ENCODE results near the gene PRSS27.

PRSS27 gene

GRCh38 chr16:2724088-2724676 is 4.2 kb upstream of the PRSS27 start:
- TF ChIP-seq GATA3 (IDR thresholded peaks at IDR 0.05; ENCODE audit: low read depth, low read length) (no peak), GATA2 (IDR thresholded peaks at IDR 0.05; ENCODE audit: low read depth, low read length) (no peak)

GRCh38 chr16:2720719-2721633 is 952 bp upstream of the PRSS27 start:
- no peak for TF ChIP-seq GATA2 (IDR thresholded peaks at IDR 0.05; ENCODE audit: low read depth, low read length)
- no peak for TF ChIP-seq GATA3 (IDR thresholded peaks at IDR 0.05; ENCODE audit: low read depth, low read length)

- no peak for TF ChIP-seq GATA2 (IDR thresholded peaks at IDR 0.05; ENCODE audit: low read depth, low read length)
- TF ChIP-seq GATA3 (IDR thresholded peaks at IDR 0.05; ENCODE audit: low read depth, low read length) = no peak
These were observed 528 bp downstream of the PRSS27 start for GRCh38 chr16:2719328-2720063.

GRCh38 chr16:2717383-2718263 is 2.4 kb downstream of the PRSS27 start:
- TF ChIP-seq GATA2 (IDR thresholded peaks at IDR 0.05; ENCODE audit: low read depth, low read length) (no peak), GATA3 (IDR thresholded peaks at IDR 0.05; ENCODE audit: low read depth, low read length) (no peak)

GRCh38 chr16:2716948-2717347 is 3.1 kb downstream of the PRSS27 start:
- no peak for TF ChIP-seq GATA2 (IDR thresholded peaks at IDR 0.05; ENCODE audit: low read depth, low read length)
- TF ChIP-seq GATA3 (IDR thresholded peaks at IDR 0.05; ENCODE audit: low read depth, low read length) = no peak

- no peak for TF ChIP-seq GATA3 (IDR thresholded peaks at IDR 0.05; ENCODE audit: low read depth, low read length)
- no peak for TF ChIP-seq GATA2 (IDR thresholded peaks at IDR 0.05; ENCODE audit: low read depth, low read length)
These were observed 3.8 kb downstream of the PRSS27 start for GRCh38 chr16:2715966-2716885.

GRCh38 chr16:2715519-2715918 is 4.5 kb downstream of the PRSS27 start:
- no peak for TF ChIP-seq GATA3 (IDR thresholded peaks at IDR 0.05; ENCODE audit: low read depth, low read length)

- TF ChIP-seq GATA3 (IDR thresholded peaks at IDR 0.05; ENCODE audit: low read depth, low read length) = no peak
- no peak for TF ChIP-seq GATA2 (IDR thresholded peaks at IDR 0.05; ENCODE audit: low read depth, low read length)
These were observed 5.0 kb downstream of the PRSS27 start for GRCh38 chr16:2715064-2715463.

- TF ChIP-seq GATA3 (IDR thresholded peaks at IDR 0.05; ENCODE audit: low read depth, low read length) = no peak
- no peak for TF ChIP-seq GATA2 (IDR thresholded peaks at IDR 0.05; ENCODE audit: low read depth, low read length)
These were observed 5.8 kb downstream of the PRSS27 start for GRCh38 chr16:2713985-2714774.

- TF ChIP-seq GATA3 (IDR thresholded peaks at IDR 0.05; ENCODE audit: low read depth, low read length) (no peak), GATA2 (IDR thresholded peaks at IDR 0.05; ENCODE audit: low read depth, low read length) (no peak)
These were observed 6.5 kb downstream of the PRSS27 start for GRCh38 chr16:2713523-2713922.

GRCh38 chr16:2712546-2712945 is 7.5 kb downstream of the PRSS27 start:
- TF ChIP-seq GATA3 (IDR thresholded peaks at IDR 0.05; ENCODE audit: low read depth, low read length) (no peak), GATA2 (IDR thresholded peaks at IDR 0.05; ENCODE audit: low read depth, low read length) (no peak)

- no peak for TF ChIP-seq GATA3 (IDR thresholded peaks at IDR 0.05; ENCODE audit: low read depth, low read length)
- TF ChIP-seq GATA2 (IDR thresholded peaks at IDR 0.05; ENCODE audit: low read depth, low read length) = no peak
These were observed 8.0 kb downstream of the PRSS27 start for GRCh38 chr16:2712063-2712441.
